Measurements from ENCODE around the gene ZNF561.
A peak's percentile ranks its signal among the peaks of the same experiment; 100 is the strongest.
"Not testable (repeated sequence)": the region's sequence is repeated elsewhere in the genome, so short reads cannot be mapped to it uniquely, and the experiment has no call there.

ZNF561 gene

DNA sequence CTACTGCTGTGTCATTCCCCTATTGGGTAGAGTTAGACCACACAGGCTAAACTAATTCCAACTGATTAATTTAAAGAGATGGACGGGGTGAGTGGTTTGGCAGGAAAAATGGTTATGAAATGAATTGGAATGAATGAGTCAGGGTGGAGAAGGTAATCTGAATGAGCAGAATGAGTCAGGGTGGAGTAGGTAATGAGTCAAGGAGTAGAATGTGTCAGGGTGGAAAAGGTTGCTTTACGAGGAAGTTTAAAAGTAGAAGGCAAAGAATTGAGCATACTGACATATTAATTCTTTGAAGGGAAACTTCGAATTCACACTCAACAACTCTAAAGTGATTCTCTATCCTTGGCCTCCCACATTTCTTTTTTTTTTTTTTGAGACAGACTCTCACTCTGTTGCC is 24.0 kb downstream of the ZNF561 start:
- Histone ChIP-seq H4K20me1 (no peaks in the 10 kb centered on the region), H3K4me2 (no peak overlapping the region)

DNA sequence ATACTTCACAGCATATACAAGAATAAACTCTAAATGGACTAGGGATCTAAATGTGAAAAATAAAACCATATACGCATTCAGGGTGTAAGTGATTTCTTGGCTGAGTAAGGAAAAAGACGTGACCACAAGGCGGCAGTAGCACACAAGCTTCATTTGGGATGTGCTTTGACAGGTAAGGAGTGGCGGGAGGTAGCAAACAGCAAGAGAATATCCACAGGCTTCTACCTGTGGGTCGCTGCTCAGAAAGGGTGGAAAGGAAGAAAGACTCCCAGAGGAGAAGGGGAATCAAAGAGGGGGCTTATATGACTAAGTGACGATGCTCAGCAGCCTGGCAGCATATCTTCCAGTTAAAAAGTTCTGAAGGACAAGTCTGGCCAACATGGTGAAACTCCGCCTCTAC is 34.3 kb downstream of the ZNF561 start:
- Histone ChIP-seq H3K27ac (no peak overlapping the region), H3K4me1 (peaks cover 7 to 25% (median 17%) of the 10 kb centered on the region in 10 experiments), H3K9me3 (replicated peaks in 1 of 11) (peaks cover 7 to 20% (median 18%) of the 10 kb centered on the region in 11 experiments), H3K9ac (no peak overlapping the region), H3K4me3 (no peak overlapping the region), H3K36me3 (peaks cover 11 to 16% (median 15%) of the 10 kb centered on the region in 11 experiments), H4K20me1 (peaks cover 0 to 12% (median 0%) of the 10 kb centered on the region in 11 experiments; a peak in 6 of 22 replicates), H3K27me3 (no peaks in the 10 kb centered on the region), H3K4me2 (peak overlapping the region in 3 of 11 experiments; percentile 27 to 48 (median 37); a peak in 4 of 22 replicates)
- no peak for TF ChIP-seq Cebpa-rat (IDR thresholded peaks at IDR 0.05)

More for the DNA sequence above, 24.0 kb downstream of the ZNF561 start:
- no peak for TF ChIP-seq Cebpa-rat (IDR thresholded peaks at IDR 0.05)
- Histone ChIP-seq H3K4me1 (no peaks in the 10 kb centered on the region), H3K4me3 (0 out of 20 replicates have a peak overlapping the region, but pooled peaks of 1 of the 10 experiments have one; percentile 3), H3K27me3 (no peaks in the 10 kb centered on the region), H3K27ac (no peak overlapping the region), H3K9me3 (replicated peaks in 1 of 11) (peaks cover 38 to 55% (median 48%) of the 10 kb centered on the region in 11 experiments), H3K9ac (no peak overlapping the region), H3K36me3 (peaks cover 0 to 6% (median 0%) of the 10 kb centered on the region in 11 experiments; a peak in 2 of 22 replicates)

DNA sequence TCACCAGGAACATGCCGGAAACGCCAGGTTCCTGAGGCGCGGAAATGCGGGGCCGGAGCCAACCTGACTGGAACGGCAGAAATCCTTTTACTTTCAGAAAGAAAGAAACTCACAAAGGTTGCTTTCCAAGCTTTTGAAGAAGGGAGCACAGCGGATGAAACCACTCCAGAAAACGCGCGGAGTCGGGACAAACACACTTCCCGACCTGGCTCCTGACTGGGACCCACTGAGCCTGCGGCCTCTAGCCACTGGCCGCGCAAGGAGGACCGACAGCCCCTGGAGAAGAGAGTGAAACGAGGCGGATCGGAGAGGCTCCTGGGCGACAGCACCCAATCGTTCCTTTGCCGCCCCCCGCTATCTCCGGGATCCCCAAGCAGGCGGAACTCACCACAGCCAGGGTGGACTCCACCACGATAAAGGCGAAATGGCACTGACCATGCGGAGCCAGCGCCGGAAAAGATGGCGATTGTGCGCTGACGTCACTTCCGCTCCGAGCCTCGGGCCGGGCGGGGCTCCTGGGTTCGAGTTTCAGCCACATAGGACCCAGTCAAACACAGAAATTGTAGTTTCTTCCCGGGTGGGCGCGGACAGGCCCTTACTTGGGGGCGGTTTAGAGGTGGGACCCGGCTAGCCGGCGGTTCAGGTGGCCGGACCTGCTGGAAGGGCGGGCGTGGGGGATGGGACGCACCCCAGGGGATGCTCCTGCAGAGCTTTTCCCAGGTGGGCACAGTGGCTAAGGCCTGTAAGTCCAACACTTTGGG is 36.8 kb downstream of the ZNF561 start, which contains the start of gene ZNF121:
Gene ZNF121, minus strand, starts transcription at position 432 of the 761 bp plus-strand sequence. CDS start 16,407 bp downstream, outside the sequence.
- no peak for TF ChIP-seq Cebpa-rat (IDR thresholded peaks at IDR 0.05)
- H3K27ac ChIP-seq: peak within 1 kb of the TSS; percentile 85 to 99 (median 96)
- peaks cover 0 to 36% (median 15%) of the 10 kb centered on the region in 11 experiments; a peak in 12 of 22 replicates for H4K20me1 ChIP-seq
- peak within 1 kb of the TSS; percentile 70 to 100 (median 86) for H3K4me3 ChIP-seq
- no peaks in the 10 kb centered on the region for H3K27me3 ChIP-seq
- H3K9me3 ChIP-seq (replicated peaks in 1 of 11): peaks cover 32 to 45% (median 43%) of the 10 kb centered on the region in 11 experiments
- H3K9ac ChIP-seq: peak within 1 kb of the TSS; percentile 90 to 98 (median 95)
- peaks cover 7 to 29% (median 17%) of the 10 kb centered on the region in 10 experiments for H3K4me1 ChIP-seq
- peak within 1 kb of the TSS; percentile 73 to 93 (median 78) for H3K4me2 ChIP-seq
- peaks cover 36 to 41% (median 40%) of the 10 kb centered on the region in 11 experiments for H3K36me3 ChIP-seq

DNA sequence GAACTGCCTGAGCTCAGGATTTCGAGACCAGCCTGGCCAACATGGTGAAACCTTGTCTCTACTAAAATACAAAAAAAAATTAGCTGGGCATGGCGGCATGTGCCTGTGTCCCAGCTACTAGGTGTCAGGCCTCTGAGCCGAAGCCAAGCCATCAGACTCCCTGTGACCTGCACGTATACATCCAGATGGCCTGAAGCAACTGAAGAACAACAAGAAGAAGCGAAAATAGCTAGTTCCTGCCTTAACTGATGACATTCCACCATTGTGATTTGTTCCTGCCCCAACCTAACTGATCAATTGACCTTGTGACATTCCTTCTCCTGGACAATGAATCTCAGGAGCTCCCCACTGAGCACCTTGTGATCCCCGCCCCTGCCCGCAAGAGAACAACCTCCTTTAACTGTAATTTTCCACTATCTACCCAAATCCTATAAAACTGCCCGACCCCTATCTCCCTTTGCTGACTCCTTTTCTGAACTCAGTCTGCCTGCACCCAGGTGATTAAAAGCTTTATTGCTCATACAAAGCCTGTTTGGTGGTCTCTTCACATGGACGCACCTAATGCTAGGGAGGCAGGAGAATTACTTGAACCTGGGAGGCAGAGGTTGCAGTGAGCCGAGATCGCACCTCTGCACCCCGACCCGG is 38.8 kb downstream of the ZNF561 start:
- H3K4me2 ChIP-seq: peak overlapping the region; percentile 73 to 93 (median 78); a peak in 21 of 22 replicates
- peaks cover 53 to 66% (median 64%) of the 10 kb centered on the region in 11 experiments for H3K9me3 ChIP-seq (replicated peaks in 1 of 11)
- peaks cover 56 to 61% (median 60%) of the 10 kb centered on the region in 11 experiments for H3K36me3 ChIP-seq
- not testable (repeated sequence) for H3K27me3 ChIP-seq, H3K9ac ChIP-seq, H3K27ac ChIP-seq
- peaks cover 7 to 29% (median 17%) of the 10 kb centered on the region in 10 experiments for H3K4me1 ChIP-seq
- peaks cover 0 to 57% (median 26%) of the 10 kb centered on the region in 11 experiments; a peak in 12 of 22 replicates for H4K20me1 ChIP-seq
- peak overlapping the region; percentile 70 to 100 (median 86); a peak in 16 of 20 replicates for H3K4me3 ChIP-seq

DNA sequence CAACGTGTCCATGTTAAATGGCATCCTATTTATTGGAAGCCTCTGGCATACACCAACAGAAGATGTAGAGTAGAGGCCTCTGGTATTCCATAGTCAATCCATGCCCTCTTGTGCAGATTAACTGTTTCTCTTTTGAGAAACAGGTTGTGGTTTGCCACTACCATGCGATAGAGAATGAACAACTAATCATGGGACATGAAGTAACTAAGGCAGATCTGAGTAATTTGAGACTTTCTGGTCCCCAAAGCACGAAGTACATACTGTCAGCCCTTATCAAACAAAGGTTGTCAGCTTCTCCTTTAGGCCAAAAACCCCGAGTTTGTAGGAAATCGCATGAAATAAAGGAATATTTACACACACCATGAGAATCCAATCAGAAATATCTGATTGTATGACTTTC is 40.3 kb downstream of the ZNF561 start:
- no peak overlapping the region for H3K4me2 ChIP-seq
- peaks cover 7 to 25% (median 17%) of the 10 kb centered on the region in 10 experiments for H3K4me1 ChIP-seq
- peaks cover 0 to 70% (median 26%) of the 10 kb centered on the region in 11 experiments; a peak in 12 of 22 replicates for H4K20me1 ChIP-seq
- peak overlapping the region in 5 of 10 experiments; percentile 21 to 38 (median 23); a peak in 5 of 20 replicates for H3K4me3 ChIP-seq
- TF ChIP-seq Cebpa-rat (IDR thresholded peaks at IDR 0.05): no peak
- peaks cover 68 to 81% (median 79%) of the 10 kb centered on the region in 11 experiments for H3K9me3 ChIP-seq (replicated peaks in 1 of 11)
- no peaks in the 10 kb centered on the region for H3K27me3 ChIP-seq
- peaks cover 69 to 76% (median 75%) of the 10 kb centered on the region in 11 experiments for H3K36me3 ChIP-seq
- H3K9ac ChIP-seq: no peak overlapping the region
- no peak overlapping the region for H3K27ac ChIP-seq

DNA sequence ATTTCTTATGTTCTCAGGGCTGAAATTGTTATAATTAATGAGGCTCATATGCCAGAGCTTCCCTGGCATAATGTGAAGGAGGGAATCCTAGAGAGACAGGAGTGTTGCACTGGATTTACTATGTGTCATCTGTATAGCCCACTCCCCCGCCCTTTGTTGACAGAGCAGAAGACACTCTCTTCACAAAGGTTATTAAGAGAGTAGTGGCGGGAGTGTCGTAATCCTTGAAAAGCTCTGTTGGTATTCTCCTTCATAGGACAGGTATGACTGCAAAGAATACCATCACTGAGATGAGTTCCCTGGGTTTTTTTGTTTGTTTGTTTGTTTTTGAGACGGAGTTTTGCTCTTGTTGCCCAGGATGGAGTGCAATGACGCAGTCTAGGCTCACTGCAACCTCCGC is 50.8 kb downstream of the ZNF561 start:
- peaks cover 0 to 5% (median 0%) of the 10 kb centered on the region in 11 experiments; a peak in 2 of 22 replicates for H3K27me3 ChIP-seq

DNA sequence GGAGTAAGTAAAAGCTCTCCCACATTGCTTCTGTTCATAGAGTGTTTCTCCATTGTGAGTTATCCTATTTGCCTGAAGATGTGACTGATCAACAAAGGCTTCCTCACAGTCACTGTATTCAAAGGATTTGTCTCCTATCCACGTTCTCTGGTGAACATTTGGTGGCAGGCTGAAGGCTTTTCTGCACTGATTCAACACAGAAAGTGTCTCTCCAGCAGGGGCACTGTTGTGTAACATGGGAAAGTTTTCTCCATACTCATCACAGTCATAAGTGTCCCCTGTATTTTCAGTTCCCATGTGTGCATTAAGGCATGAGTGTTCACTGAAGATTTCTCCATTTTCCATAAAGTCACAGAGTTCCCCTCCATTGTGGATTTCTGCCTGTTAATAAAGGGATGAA is 54.3 kb downstream of the ZNF561 start:
- peaks cover 0 to 5% (median 0%) of the 10 kb centered on the region in 11 experiments; a peak in 2 of 22 replicates for H3K27me3 ChIP-seq
- no peak overlapping the region for H3K9ac ChIP-seq
- TF ChIP-seq Cebpa-rat (IDR thresholded peaks at IDR 0.05): no peak
- peak overlapping the region; percentile 3 to 48 (median 39); a peak in 18 of 20 replicates for H3K4me3 ChIP-seq
- peaks cover 0 to 42% (median 0%) of the 10 kb centered on the region in 11 experiments; a peak in 7 of 22 replicates for H4K20me1 ChIP-seq
- peaks cover 100% of the 10 kb centered on the region in 11 experiments for H3K36me3 ChIP-seq
- H3K9me3 ChIP-seq (replicated peaks in 1 of 11): peaks cover 100% of the 10 kb centered on the region in 11 experiments
- H3K4me2 ChIP-seq: no peak overlapping the region
- no peaks in the 10 kb centered on the region for H3K4me1 ChIP-seq
- no peak overlapping the region for H3K27ac ChIP-seq

More for the DNA sequence above, 50.8 kb downstream of the ZNF561 start:
- H3K9me3 ChIP-seq (replicated peaks in 1 of 11): peaks cover 100% of the 10 kb centered on the region in 11 experiments
- H3K27ac ChIP-seq: no peak overlapping the region
- peaks cover 0 to 6% (median 0%) of the 10 kb centered on the region in 10 experiments; a peak in 4 of 20 replicates for H3K4me1 ChIP-seq
- no peak overlapping the region for H3K4me2 ChIP-seq
- H3K9ac ChIP-seq: no peak overlapping the region
- no peak for TF ChIP-seq Cebpa-rat (IDR thresholded peaks at IDR 0.05)
- peak overlapping the region in 9 of 10 experiments; percentile 10 to 43 (median 35); a peak in 11 of 20 replicates for H3K4me3 ChIP-seq
- peaks cover 96 to 100% (median 100%) of the 10 kb centered on the region in 11 experiments for H3K36me3 ChIP-seq
- peaks cover 0 to 68% (median 0%) of the 10 kb centered on the region in 11 experiments; a peak in 8 of 22 replicates for H4K20me1 ChIP-seq

DNA sequence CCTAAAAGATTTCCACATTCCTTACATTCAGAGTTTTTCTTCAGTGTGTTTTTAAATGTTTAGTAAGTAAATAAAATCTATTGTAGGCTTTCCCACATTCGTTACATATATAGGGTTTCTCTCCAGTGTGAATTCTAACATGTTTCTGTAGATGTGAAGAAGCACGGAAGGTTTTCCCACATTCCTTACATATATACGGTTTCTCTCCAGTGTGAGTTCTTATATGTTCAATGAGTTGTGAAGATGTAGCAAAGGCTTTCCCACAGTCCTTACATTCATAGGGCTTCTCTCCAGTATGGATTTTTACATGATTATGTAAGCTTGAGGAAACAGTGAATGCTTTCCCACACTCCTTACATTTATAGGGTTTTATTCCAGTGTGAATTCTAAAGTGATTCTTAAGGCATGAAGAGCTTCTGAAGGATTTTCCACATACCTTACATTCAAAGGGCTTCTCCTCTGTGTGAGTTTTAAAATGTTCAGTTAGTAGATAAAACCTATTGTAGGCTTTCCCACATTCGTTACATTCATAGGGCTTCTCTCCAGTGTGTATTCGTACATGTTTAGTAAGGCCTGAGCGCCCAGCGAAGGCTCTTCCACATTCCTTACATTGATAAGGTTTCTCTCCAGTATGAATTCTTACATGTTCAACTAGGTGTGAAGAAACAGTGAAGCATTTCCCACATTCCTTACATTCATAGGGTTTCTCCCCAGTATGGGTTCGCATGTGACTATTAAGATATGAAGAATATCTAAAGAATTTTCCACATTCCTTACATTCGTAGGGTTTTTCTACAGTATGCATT is 54.9 kb downstream of the ZNF561 start:
- Histone ChIP-seq H3K27me3 (peaks cover 0 to 5% (median 0%) of the 10 kb centered on the region in 11 experiments; a peak in 2 of 22 replicates), H3K4me2 (no peak overlapping the region), H3K4me1 (no peaks in the 10 kb centered on the region), H3K27ac (no peak overlapping the region), H3K9ac (no peak overlapping the region), H3K36me3 (peaks cover 100% of the 10 kb centered on the region in 11 experiments), H3K4me3 (peak overlapping the region; percentile 3 to 48 (median 39); a peak in 18 of 20 replicates), H4K20me1 (peaks cover 0 to 40% (median 0%) of the 10 kb centered on the region in 11 experiments; a peak in 7 of 22 replicates), H3K9me3 (replicated peaks in 1 of 11) (peaks cover 100% of the 10 kb centered on the region in 11 experiments)
- no peak for TF ChIP-seq Cebpa-rat (IDR thresholded peaks at IDR 0.05)

Data from BLaER1 treated with 17β-estradiol and CSF1 and Interleukin-3, amounts not matched to agents 10 nM and 100 nM (cell line).